Ectodermal cell (in vitro differentiated cells): ENCODE measurements around the gene PTK7.

Source experiments
- H3K27ac ChIP-seq: 2 replicates; pipeline ENCODE4 v1.7.0; 2013; ENCODE audit warnings: mild to moderate bottlenecking, low read depth, low read length; ENCODE audit not compliant: insufficient read depth, poor library complexity, severe bottlenecking
- H3K27me3 ChIP-seq: 2 replicates; pipeline ENCODE4 v1.7.0; 2013; ENCODE audit warnings: mild to moderate bottlenecking, low read length; ENCODE audit not compliant: insufficient read depth, control insufficient read depth, poor library complexity, severe bottlenecking
- H3K36me3 ChIP-seq: one replicate; pipeline ENCODE4 v1.7.0; 2013; ENCODE audit warnings: low read length; ENCODE audit not compliant: control insufficient read depth, insufficient read depth
- H3K4me1 ChIP-seq: one replicate; pipeline ENCODE4 v1.7.0; 2013; ENCODE audit warnings: low read length; ENCODE audit not compliant: control insufficient read depth, insufficient read depth
- H3K4me3 ChIP-seq: 2 replicates; pipeline ENCODE4 v1.7.0; 2013; ENCODE audit warnings: low read depth, low read length, control low read depth; ENCODE audit not compliant: insufficient read depth
- H3K9me3 ChIP-seq: 2 replicates; pipeline ENCODE4 v1.7.0; 2013; ENCODE audit warnings: mild to moderate bottlenecking, low read length, moderate library complexity; ENCODE audit not compliant: control insufficient read depth
- WGBS, 2 experiments: methylation state at CpG; one replicate each; pipeline ENCODE4 v1.1.7; 2013; ENCODE audit warnings: missing lambda C conversion rate in 2 of 2; 5-methylcytosine and 5-hydroxymethylcytosine counted together

The PTK7 gene

DNA sequence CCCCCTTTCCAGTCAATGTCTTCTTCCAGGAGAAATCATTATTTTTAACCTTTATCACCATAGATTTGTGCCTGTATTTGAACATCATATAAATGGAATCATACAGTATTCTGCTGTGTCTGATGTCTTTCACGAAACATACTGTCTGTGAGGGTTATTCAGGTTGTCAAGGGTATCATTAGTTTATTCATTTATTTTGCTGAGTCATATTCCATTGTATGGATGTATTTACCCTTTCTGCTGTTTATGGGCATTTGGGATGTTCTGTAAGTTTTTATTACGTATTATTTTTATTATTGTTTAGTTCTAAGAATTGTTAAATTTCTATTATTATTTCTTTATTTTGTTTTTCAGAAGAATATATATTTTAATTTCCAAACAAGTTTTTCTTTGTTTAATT, 131.2 kb downstream of the PTK7 start:
- H3K27ac ChIP-seq: no peak overlapping the region
- H3K9me3 ChIP-seq: no peaks in the 10 kb centered on the region
- WGBS, 2 experiments: 93% methylated on average over 1 of the region's 2 CpGs; no CpG with 5 or more reads in 1 of the 2 experiments
- no peak overlapping the region for H3K4me3 ChIP-seq
- H3K4me1 ChIP-seq: no peaks in the 10 kb centered on the region
- H3K36me3 ChIP-seq: no peaks in the 10 kb centered on the region
- no peaks in the 10 kb centered on the region for H3K27me3 ChIP-seq
